H9 (cell line): ENCODE data around the gene KCNN3. TPM values are rescaled to one million over a fixed set of nuclear protein-coding genes. Genes with fewer than 3 reads are reported as not detected.

Source experiments
- DNase-seq: peaks from one replicate; pipeline ENCODE4 v3.0.0-alpha.2; 2017
- H2AFZ ChIP-seq: one replicate; pipeline ENCODE4 v1.6.1; 2013; ENCODE audit warnings: mild to moderate bottlenecking, low read length, control low read depth, moderate library complexity
- H2AK5ac ChIP-seq: 2 replicates; pipeline ENCODE4 v1.6.1; 2013; ENCODE audit warnings: low read length, control low read depth, mixed read lengths; ENCODE audit not compliant: insufficient read length
- H2BK120ac ChIP-seq: one replicate; pipeline ENCODE4 v1.6.1; 2013; ENCODE audit warnings: low read depth, mild to moderate bottlenecking, low read length, control low read depth, inconsistent platforms; ENCODE audit not compliant: poor library complexity, severe bottlenecking
- H2BK12ac ChIP-seq: 2 replicates; pipeline ENCODE4 v1.6.1; 2013; ENCODE audit warnings: low read length, control low read depth, mixed read lengths, low read depth; ENCODE audit not compliant: insufficient read length
- H2BK15ac ChIP-seq: 2 replicates; pipeline ENCODE4 v1.6.1; 2013; ENCODE audit warnings: low read depth, low read length, control low read depth
- H2BK20ac ChIP-seq: one replicate; pipeline ENCODE4 v1.6.1; 2013; ENCODE audit warnings: low read depth, mild to moderate bottlenecking, low read length, control low read depth, inconsistent platforms; ENCODE audit not compliant: poor library complexity, severe bottlenecking
- H2BK5ac ChIP-seq: 2 replicates; pipeline ENCODE4 v1.6.1; 2013; ENCODE audit warnings: low read length, control low read depth, mixed read lengths; ENCODE audit not compliant: insufficient read length
- H3K14ac ChIP-seq: 2 replicates; pipeline ENCODE4 v1.6.1; 2013; ENCODE audit warnings: low read length, control low read depth; ENCODE audit not compliant: insufficient read depth
- H3K18ac ChIP-seq: 2 replicates; pipeline ENCODE4 v1.6.1; 2013; ENCODE audit warnings: low read depth, mild to moderate bottlenecking, mixed read lengths, low read length, control low read depth; ENCODE audit not compliant: insufficient read length
- H3K23ac ChIP-seq: 2 replicates; pipeline ENCODE4 v1.6.1; 2013; ENCODE audit warnings: low read length, control low read depth, mixed read lengths, low read depth; ENCODE audit not compliant: insufficient read length
- H3K23me2 ChIP-seq: 2 replicates; pipeline ENCODE4 v1.6.1; 2013; ENCODE audit warnings: low read depth, mild to moderate bottlenecking, mixed read lengths, low read length, control low read depth; ENCODE audit not compliant: insufficient read length, poor library complexity, severe bottlenecking
- H3K27ac ChIP-seq: 2 replicates; pipeline ENCODE4 v1.5.1; 2013; ENCODE audit warnings: low read length, control low read depth, mixed read lengths, low read depth; ENCODE audit not compliant: insufficient read length
- H3K27me3 ChIP-seq: 2 replicates; pipeline ENCODE4 v1.6.1; 2013; ENCODE audit warnings: low read length, control low read depth, inconsistent platforms; ENCODE audit not compliant: insufficient read depth
- H3K4ac ChIP-seq: 2 replicates; pipeline ENCODE4 v1.6.1; 2013; ENCODE audit warnings: low read depth, mild to moderate bottlenecking, control low read depth, inconsistent platforms, low read length, moderate library complexity
- H3K4me1 ChIP-seq: 2 replicates; pipeline ENCODE4 v1.6.1; 2013; ENCODE audit warnings: low read length, control low read depth, inconsistent platforms; ENCODE audit not compliant: insufficient read depth
- H3K4me2 ChIP-seq: 2 replicates; pipeline ENCODE4 v1.6.1; 2013; ENCODE audit warnings: low read length, control low read depth, mixed read lengths; ENCODE audit not compliant: insufficient read length, insufficient read depth
- H3K56ac ChIP-seq: 2 replicates; pipeline ENCODE4 v1.6.1; 2013; ENCODE audit warnings: low read depth, mild to moderate bottlenecking, mixed read lengths, low read length, control low read depth; ENCODE audit not compliant: insufficient read length
- H3K79me1 ChIP-seq: 2 replicates; pipeline ENCODE4 v1.6.1; 2013; ENCODE audit warnings: low read depth, mild to moderate bottlenecking, moderate library complexity, low read length, control low read depth, inconsistent platforms; ENCODE audit not compliant: insufficient read depth, poor library complexity, severe bottlenecking
- H3K79me2 ChIP-seq: 2 replicates; pipeline ENCODE4 v1.6.1; 2013; ENCODE audit warnings: low read length, control low read depth, inconsistent platforms; ENCODE audit not compliant: insufficient read depth
- H3K9ac ChIP-seq: 2 replicates; pipeline ENCODE4 v1.6.1; 2013; ENCODE audit warnings: low read length, control low read depth, mixed read lengths; ENCODE audit not compliant: insufficient read length; ENCODE audit errors: extremely low read depth
- H3K9me3 ChIP-seq: one replicate; pipeline ENCODE4 v1.6.1; 2013; ENCODE audit warnings: low read depth, low read length, inconsistent platforms; ENCODE audit not compliant: control insufficient read depth
- H3T11ph ChIP-seq: one replicate; pipeline ENCODE4 v1.6.1; 2013; ENCODE audit warnings: mild to moderate bottlenecking, low read length, control low read depth, inconsistent platforms
- H4K20me1 ChIP-seq: one replicate; pipeline ENCODE4 v1.6.1; 2013; ENCODE audit not compliant: control insufficient read depth, insufficient read length, insufficient read depth
- H4K5ac ChIP-seq: 2 replicates; pipeline ENCODE4 v1.6.1; 2013; ENCODE audit warnings: low read depth, mild to moderate bottlenecking, mixed read lengths, low read length, control low read depth; ENCODE audit not compliant: insufficient read length
- H4K8ac ChIP-seq: replicated peaks from 2 replicates; pipeline ENCODE4 v1.6.1; 2013; ENCODE audit warnings: low read length, control low read depth, mixed read lengths, low read depth; ENCODE audit not compliant: insufficient read length
- H4K91ac ChIP-seq: 2 replicates; pipeline ENCODE4 v1.6.1; 2013; ENCODE audit warnings: low read depth, mild to moderate bottlenecking, moderate library complexity, mixed read lengths, low read length, control low read depth; ENCODE audit not compliant: insufficient read length
- H3K27ac Mint-ChIP-seq, 3 experiments: 2 replicates in 2 of 3; 3 replicates in 1 of 3; pipeline ENCODE4 v1.8.0; 2020 to 2021; ENCODE audit warnings: mixed read lengths in 3 of 3, mild to moderate bottlenecking in 1 of 3, moderate library complexity in 1 of 3
- H3K27me3 Mint-ChIP-seq: 2 replicates; pipeline ENCODE4 v1.8.0; 2021; ENCODE audit warnings: low read depth, mild to moderate bottlenecking, moderate library complexity, mixed read lengths
- H3K36me3 Mint-ChIP-seq, 3 experiments: 2 replicates in 2 of 3; 3 replicates in 1 of 3; pipeline ENCODE4 v1.8.0; 2020 to 2021; ENCODE audit warnings: low read depth in 3 of 3, mixed read lengths in 3 of 3; ENCODE audit not compliant: insufficient read depth in 1 of 3
- H3K4me1 Mint-ChIP-seq, 2 experiments: 2 replicates each; pipeline ENCODE4 v1.8.0; 2020; ENCODE audit warnings: mixed read lengths in 2 of 2
- H3K4me3 Mint-ChIP-seq, 2 experiments: 2 replicates in 1 of 2; 3 replicates in 1 of 2; pipeline ENCODE4 v1.8.0; 2020 to 2021; ENCODE audit warnings: mild to moderate bottlenecking in 2 of 2, mixed read lengths in 2 of 2, moderate library complexity in 1 of 2
- H3K9me3 Mint-ChIP-seq, 2 experiments: 2 replicates in 1 of 2; 3 replicates in 1 of 2; pipeline ENCODE4 v1.8.0; 2020; ENCODE audit warnings: mild to moderate bottlenecking in 2 of 2, mixed read lengths in 2 of 2, moderate library complexity in 1 of 2
- CTCF ChIP-seq: fragments of 200-600 bp; sonication (generic); conservative IDR thresholded peaks from 3 replicates; pipeline ENCODE4 v1.8.0; 2021; ENCODE audit warnings: antibody characterized with exemption, mild to moderate bottlenecking
- WGBS: extraction: QIAGEN DNeasy Blood & Tissue Kit; methylation state at CpG from one replicate; pipeline ENCODE4 v1.1.7; 2013; ENCODE audit warnings: missing lambda C conversion rate, low lambda C conversion rate, mixed read lengths; ENCODE audit not compliant: insufficient read length; ENCODE audit errors: extremely low coverage; 5-methylcytosine and 5-hydroxymethylcytosine counted together
- total RNA-seq: library from RNA; stranded (reverse); gene quantifications from 2 replicates; pipeline ENCODE4 v1.2.1, GENCODE V29; 2021

KCNN3 gene
- total RNA-seq, 1 experiment from 2014 or later: 0.83 TPM

DNA sequence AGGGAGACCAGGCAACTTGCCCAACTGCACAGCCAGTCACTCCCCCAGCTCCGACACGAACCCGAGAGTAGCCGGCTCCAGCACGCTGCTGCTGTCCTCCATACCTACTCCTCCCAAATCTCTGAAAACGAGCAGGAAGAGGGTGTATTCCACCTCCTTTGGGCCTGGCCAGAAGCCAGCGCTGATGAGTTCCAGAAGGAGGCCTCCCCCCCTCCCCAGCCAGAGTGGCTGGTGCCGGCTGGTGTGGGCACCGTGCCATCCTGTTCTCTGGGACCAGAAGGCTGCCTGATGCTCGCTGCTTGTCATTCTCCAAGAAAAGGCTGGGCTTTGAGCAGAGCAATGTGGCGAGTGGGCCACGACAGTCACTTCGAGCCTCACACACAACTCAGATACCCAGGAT lies 22.2 kb downstream of the KCNN3 start:
- no peak overlapping the region for H2BK5ac ChIP-seq
- Mint-ChIP-seq H3K36me3 (no peaks in the 10 kb centered on the region), H3K27me3 (no peaks in the 10 kb centered on the region; the same call in 1 of the 2 replicates)

More for the DNA sequence above, 22.2 kb downstream of the KCNN3 start:
- Histone ChIP-seq H3K4me2 (no peak overlapping the region), H4K91ac (no peak overlapping the region), H4K8ac (no peak overlapping the region), H3K79me1 (no peaks in the 10 kb centered on the region), H2BK12ac (no peak overlapping the region), H2AK5ac (no peak overlapping the region), H3K27ac (no peak overlapping the region), H4K5ac (no peak overlapping the region), H2AFZ (no peak overlapping the region), H3K9me3 (no peaks in the 10 kb centered on the region), H3K4ac (no peak overlapping the region), H2BK120ac (no peak overlapping the region), H3K56ac (no peak overlapping the region), H3K79me2 (no peaks in the 10 kb centered on the region), H2BK20ac (no peak overlapping the region), H3K27me3 (no peaks in the 10 kb centered on the region), H3T11ph (no peak overlapping the region), H3K14ac (no peak overlapping the region), H2BK15ac (no peak overlapping the region), H3K9ac (no peak overlapping the region), H4K20me1 (no peaks in the 10 kb centered on the region), H3K18ac (no peak overlapping the region), H3K23ac (no peak overlapping the region), H3K4me1 (no peaks in the 10 kb centered on the region; the same call in 1 of the 2 replicates), H3K23me2 (no peaks in the 10 kb centered on the region)
- WGBS: no CpG with 5 or more reads among the region's 13 CpGs
- H3K4me3 Mint-ChIP-seq: no peak overlapping the region
- DNase-seq: no peak
- TF ChIP-seq CTCF: no peak
- H3K4me1 Mint-ChIP-seq: peaks cover 26 to 47% of the 10 kb centered on the region in 2 experiments
- no peak overlapping the region for H3K27ac Mint-ChIP-seq
- no peaks in the 10 kb centered on the region for H3K9me3 Mint-ChIP-seq
